K562 (cell line): ENCODE measurements around the gene TARBP1. TPM values are rescaled to one million over a fixed set of nuclear protein-coding genes. Genes with fewer than 3 reads are reported as not detected.

ENCODE experiments used
- ATAC-seq: fragments of 200-7000 bp; cut with Tn5 transposase; 3 replicates; pipeline ENCODE4 v1.9.1; 2020; ENCODE audit warnings: moderate library complexity
- BruUV-seq: library from RNA; stranded (reverse); fragments of 400-500 nt; replicated peaks from 2 replicates; lab custom pipeline; 2021; lab: Mats Ljungman, UMichigan
- CTCF ChIA-PET: fragments of 300-600 bp; formaldehyde crosslinking; extraction: SDS; loops from one replicate; lab custom pipeline; 2021; ENCODE audit warnings: low intra/inter-chr PET ratio; lab: Yijun Ruan, JAX
- POLR2A ChIA-PET: fragments of 300-600, 350-650 bp; sonication (Branson Sonifier 250); formaldehyde crosslinking; extraction: SDS; loops from one replicate; lab custom pipeline; 2021; ENCODE audit warnings: antibody characterized with exemption, inconsistent platforms; lab: Yijun Ruan, JAX
- DNase-seq, 4 experiments: peaks; one replicate each; pipeline versions ENCODE4 v3.0.0 to v3.0.0-alpha.2; 2011 to 2018; ENCODE audit warnings: low spot score in 3 of 4, mixed read lengths in 3 of 4; ENCODE audit errors: extremely low read depth in 1 of 4
- FAIRE-seq: peaks from 2 replicates; lab custom pipeline; 2011; peaks lifted over from hg19 to GRCh38; lab: Jason Lieb, UNC
- H2AFZ ChIP-seq: 2 replicates; pipeline ENCODE4 v1.6.0; 2011; ENCODE audit warnings: low read depth, low read length, control low read depth, inconsistent platforms
- H3K27ac ChIP-seq: fragments of 200-600 bp; 3 replicates; pipeline ENCODE4 v1.8.0; 2011; ENCODE audit warnings: low read depth, mild to moderate bottlenecking, control low read depth, inconsistent platforms, low read length, moderate library complexity, mixed read lengths; ENCODE audit errors: extremely low read depth
- H3K27me3 ChIP-seq, 2 experiments: fragments of 300-600 bp in 1 of 2; 2 replicates in 1 of 2; 3 replicates in 1 of 2; pipeline versions ENCODE4 v1.6.0 to v1.8.0; 2011; ENCODE audit warnings: inconsistent platforms in 2 of 2, low read length in 2 of 2, mild to moderate bottlenecking in 1 of 2, mixed read lengths in 1 of 2, moderate library complexity in 1 of 2; ENCODE audit not compliant: control insufficient read depth in 2 of 2, insufficient read depth in 2 of 2
- H3K36me3 ChIP-seq: fragments of 300-600 bp; 3 replicates; pipeline ENCODE4 v1.8.0; 2011; ENCODE audit warnings: mild to moderate bottlenecking, low read length, inconsistent platforms; ENCODE audit not compliant: control insufficient read depth, insufficient read depth
- H3K4me1 ChIP-seq, 2 experiments: fragments of 200-600 bp in 1 of 2; replicated peaks in 1 of 2; 2 replicates in 1 of 2; 3 replicates in 1 of 2; pipeline versions ENCODE4 v1.5.1 to v1.8.0; 2011; ENCODE audit warnings: inconsistent platforms in 2 of 2, low read length in 2 of 2, mild to moderate bottlenecking in 1 of 2, mixed read lengths in 1 of 2, moderate library complexity in 1 of 2; ENCODE audit not compliant: control insufficient read depth in 2 of 2, insufficient read depth in 2 of 2
- H3K4me2 ChIP-seq: 2 replicates; pipeline ENCODE4 v1.6.1; 2011; ENCODE audit warnings: low read length, control low read depth, inconsistent platforms, mixed read lengths; ENCODE audit not compliant: insufficient read depth
- H3K4me3 ChIP-seq: fragments of 200-600 bp; sonication (generic), shearing (Covaris generic); 2 replicates; pipeline ENCODE4 v1.5.1; 2016; ENCODE audit warnings: control low read depth, inconsistent platforms
- H3K79me2 ChIP-seq: fragments of 200-600 bp; 3 replicates; pipeline ENCODE4 v1.8.0; 2011; ENCODE audit warnings: low read length, inconsistent platforms; ENCODE audit not compliant: control insufficient read depth, insufficient read depth
- H3K9ac ChIP-seq, 2 experiments: 2 replicates each; pipeline versions ENCODE4 v1.6.0 to v1.6.1; 2011; ENCODE audit warnings: low read depth in 2 of 2, low read length in 2 of 2, control low read depth in 1 of 2, inconsistent platforms in 1 of 2, mild to moderate bottlenecking in 1 of 2, mixed read lengths in 1 of 2; ENCODE audit not compliant: insufficient read depth in 1 of 2
- H3K9me1 ChIP-seq: one replicate; pipeline ENCODE4 v1.6.0; 2011; ENCODE audit warnings: inconsistent platforms, mild to moderate bottlenecking, low read length, moderate library complexity; ENCODE audit not compliant: control insufficient read depth, insufficient read depth
- H3K9me3 ChIP-seq: replicated peaks from 2 replicates; pipeline ENCODE4 v1.5.1; 2011; ENCODE audit warnings: low read depth, low read length, inconsistent platforms; ENCODE audit not compliant: control insufficient read depth, insufficient read depth
- H4K20me1 ChIP-seq: replicated peaks from 2 replicates; pipeline ENCODE4 v1.6.1; 2011; ENCODE audit warnings: low read length, inconsistent platforms, mixed read lengths; ENCODE audit not compliant: control insufficient read depth, insufficient read depth
- BRF2 ChIP-seq: IDR thresholded peaks from 3 replicates; pipeline ENCODE4 v1.6.1; 2011; ENCODE audit warnings: borderline replicate concordance, mild to moderate bottlenecking; ENCODE audit not compliant: insufficient read length, insufficient read depth
- CCAR2 ChIP-seq: fragments of 200-400 bp; formaldehyde crosslinking; IDR thresholded peaks from 2 replicates; pipeline ENCODE4 v1.6.1; 2017; ENCODE audit warnings: mild to moderate bottlenecking, low read depth, low read length
- DEAF1 ChIP-seq: fragments of 450-650 bp; formaldehyde crosslinking; IDR thresholded peaks from 2 replicates; pipeline ENCODE4 v1.4.0; 2020; ENCODE audit warnings: mild to moderate bottlenecking, moderate library complexity
- MXI1 ChIP-seq: IDR thresholded peaks from 2 replicates; pipeline ENCODE4 v1.6.1; 2011; ENCODE audit warnings: low read depth, mild to moderate bottlenecking, improper control_type of control experiment, low read length
- NFE2L1 ChIP-seq: fragments of 450-650 bp; IDR thresholded peaks from 2 replicates; pipeline ENCODE4 v1.6.1; 2016; ENCODE audit warnings: missing genetic modification characterization, low read depth, mild to moderate bottlenecking, missing compliant biosample characterization, moderate library complexity, borderline replicate concordance
- POLR3G ChIP-seq: IDR thresholded peaks from 2 replicates; pipeline ENCODE4 v1.6.1; 2011; ENCODE audit not compliant: insufficient read length, insufficient replicate concordance; ENCODE audit errors: extremely low read depth
- PRDM10 ChIP-seq: fragments of 450-650 bp; IDR thresholded peaks from 2 replicates; pipeline ENCODE4 v1.6.1; 2018; ENCODE audit not compliant: partially characterized antibody
- RFX7 ChIP-seq: fragments of 250-450 bp; sonication (Bioruptor Pico); IDR thresholded peaks from 2 replicates; pipeline ENCODE4 v1.5.1; 2021; ENCODE audit warnings: mild to moderate bottlenecking
- ZNF140 ChIP-seq: fragments of 250-450 bp; sonication (Bioruptor Pico); IDR thresholded peaks from 2 replicates; pipeline ENCODE4 v1.8.0; 2021; ENCODE audit warnings: moderate library complexity, mild to moderate bottlenecking, inconsistent platforms
- ZNF639 ChIP-seq, 2 experiments: fragments of 200-800 bp in 1 of 2; sonication (Bioruptor generic) in 1 of 2; sonication (generic) in 1 of 2; formaldehyde crosslinking in 1 of 2; IDR thresholded peaks in 1 of 2; conservative IDR thresholded peaks in 1 of 2; 2 replicates each; pipeline versions ENCODE4 v1.5.0 to v1.6.1; 2016 to 2020; ENCODE audit warnings: missing compliant biosample characterization in 1 of 2, missing genetic modification characterization in 1 of 2, missing genetic modification reagents in 1 of 2
- WGBS: fragments of 100-300 bp; shearing (Covaris generic); methylation state at CpG from one replicate; pipeline ENCODE4 v1.1.6; 2016; ENCODE audit warnings: low coverage, mixed read lengths; ENCODE audit not compliant: insufficient coverage; ENCODE audit errors: missing lambda C conversion rate; 5-methylcytosine and 5-hydroxymethylcytosine counted together
- in situ Hi-C: fragments of 300-500 bp; cut with MboI; formaldehyde crosslinking; loops from 4 replicates; pipeline ENCODE4 v1.15.0; 2018; ENCODE audit warnings: inconsistent platforms, mixed read lengths
- intact Hi-C: fragments of 100-400 bp; cut with micrococcal nuclease; formaldehyde crosslinking; loops from 2 replicates; pipeline ENCODE4 v1.14.2; 2022
- polyA plus RNA-seq, 8 experiments: library from polyadenylated mRNA; depleted of rRNA in 4 of 8; stranded (reverse) in 5 of 8; unstranded in 3 of 8; fragments of >200 nt; fragmentation: Nextera tagmentation in 2 of 8; fragmentation: Illumina TruSeq in 1 of 8; extraction: Ambion mirVana in 2 of 8; extraction: Trizol in 1 of 8; gene quantifications; 2 replicates each; pipeline versions ENCODE4 v1.2.1 to v1.2.3, GENCODE V29; 2011 to 2014; ENCODE audit warnings: inconsistent platforms in 1 of 8, missing spikeins in 1 of 8
- total RNA-seq, 7 experiments: library from RNA; depleted of rRNA in 6 of 7; stranded (reverse); fragments of >200 nt in 6 of 7; fragmentation: Illumina TruSeq in 2 of 7; extraction: Trizol in 2 of 7; gene quantifications; 2 replicates each; pipeline versions ENCODE4 v1.2.1 to v1.2.3, GENCODE V29; 2011 to 2021; ENCODE audit warnings: low replicate concordance in 1 of 7

TARBP1 gene
- total and polyA plus RNA-seq, 9 of the 15 experiments (the other 6 are each of a cell fraction or from before 2014, with no cell fraction given), result 8.8 to 48.0 (median 22.9) TPM

GRCh38 chr1:234345237-234345636, 133.7 kb downstream of the TARBP1 start (continued):
- no peak for TF ChIP-seq PRDM10
- TF ChIP-seq DEAF1 (CRISPR knock-in tag), result no peak

- intact Hi-C loops, result no loop called here
- no peak for FAIRE-seq
- Histone ChIP-seq H3K27ac (no peak overlapping the region), H3K9me3 (peaks cover 4% of the 10 kb centered on the region), H2AFZ (peak overlapping the region; percentile 21; the same call in 1 of the 2 replicates), H3K4me3 (no peak overlapping the region), H3K36me3 (no peaks in the 10 kb centered on the region), H3K27me3 (no peaks in the 10 kb centered on the region; a peak in 1 of 5 replicates), H4K20me1 (no peaks in the 10 kb centered on the region), H3K9ac (no peak overlapping the region), H3K79me2 (no peaks in the 10 kb centered on the region), H3K4me2 (no peak overlapping the region), H3K4me1 (no peaks in the 10 kb centered on the region), H3K9me1 (no peaks in the 10 kb centered on the region)
- CTCF ChIA-PET, result no interaction called here
- no peak for ATAC-seq
- in situ Hi-C loops, result no loop called here
- WGBS, result 23% methylated on average over 5 of the region's 5 CpGs
- no TSS peak for BruUV-seq
- POLR2A ChIA-PET, result interaction anchor here (0.6 to 1.4 kb wide), 3 partner anchors 13 to 115 kb away, joined by 3 to 7 read pairs (median 3); no protein-coding TSS in a partner anchor
- DNase-seq, result no peak
- no peak for TF ChIP-seq ZNF639 (CRISPR knock-in tag; conservative IDR thresholded peaks at IDR 0.05 in 1 of 2, IDR thresholded peaks at IDR 0.05 in 1 of 2)
- no peak for TF ChIP-seq ZNF140 (CRISPR knock-in tag)
- TF ChIP-seq RFX7 (CRISPR knock-in tag), result no peak
- TF ChIP-seq POLR3G, result no peak
- no peak for TF ChIP-seq NFE2L1
- no peak for TF ChIP-seq MXI1
- TF ChIP-seq CCAR2, result no peak
- TF ChIP-seq BRF2, result no peak
Observed at GRCh38 chr1:234342774-234343173, 136.2 kb downstream of the TARBP1 start.
